Panc1 (cell line): ENCODE data around the gene OR10T2.

Source experiments
- CTCF ChIP-seq: fragments of 450-650 bp; IDR thresholded peaks from 2 replicates; pipeline ENCODE4 v1.5.1; 2017; ENCODE audit warnings: mild to moderate bottlenecking
- POLR2AphosphoS5 ChIP-seq: IDR thresholded peaks from 2 replicates; pipeline ENCODE4 v1.6.1; 2012; ENCODE audit warnings: mild to moderate bottlenecking, low read depth, low read length, moderate library complexity
- SIN3A ChIP-seq: IDR thresholded peaks from 2 replicates; pipeline ENCODE4 v1.6.1; 2012; ENCODE audit warnings: low read depth, mild to moderate bottlenecking, low read length, moderate library complexity, borderline replicate concordance; ENCODE audit not compliant: insufficient read depth

- no peak for TF ChIP-seq POLR2AphosphoS5
- TF ChIP-seq CTCF: no peak
- no peak for TF ChIP-seq SIN3A
Observed at GRCh38 chr1:158390331-158390730, 8.9 kb downstream of the OR10T2 start.
